Smooth muscle cell of the pulmonary artery (primary cell): ENCODE results near the gene PSMC4. TPM values are rescaled to one million over a fixed set of nuclear protein-coding genes. Genes with fewer than 3 reads are reported as not detected.

Experiments used
- total RNA-seq: library from RNA; depleted of rRNA; stranded (reverse); fragments of >200 nt; gene quantifications from 2 replicates; pipeline ENCODE4 v1.2.3, GENCODE V29; 2014

The PSMC4 gene
- 107 and 131 TPM in 2 replicates for total RNA-seq

GRCh38 chr19:39970675-39971379 is at the start of gene PSMC4:
Gene PSMC4, plus strand, starts transcription at chr19:39971165. Its CDS starts 38 bp downstream, at chr19:39971203.

GRCh38 chr19:39934584-39935363 is 36.2 kb upstream of the PSMC4 start, which contains the start of gene FCGBP:
Gene FCGBP, minus strand, starts transcription at chr19:39934634.

GRCh38 chr19:39996811-39997637 is 26.1 kb downstream of the PSMC4 start, which contains the start of gene ZNF546:
Gene ZNF546, plus strand, starts transcription at chr19:39997060. Its CDS starts 1,267 bp downstream, at chr19:39998327.

Other genes starting within 250 kb of the PSMC4 start
- gene CLC, start 233.1 kb upstream of the PSMC4 start, total RNA-seq, result not detected in 2 replicates
- not detected in 2 replicates for gene LEUTX, start 192.3 kb upstream of the PSMC4 start, total RNA-seq
- gene DYRK1B, start 137.0 kb upstream of the PSMC4 start, total RNA-seq, result 16.3 and 16.8 TPM in 2 replicates
- 95.5 and 134 TPM in 2 replicates for gene FBL, start 124.8 kb upstream of the PSMC4 start, total RNA-seq
- gene FCGBP, start 36.5 kb upstream of the PSMC4 start, total RNA-seq, result 4.0 and 4.8 TPM in 2 replicates
- gene ZNF546, start 25.9 kb downstream of the PSMC4 start, total RNA-seq, result 6.2 and 8.4 TPM in 2 replicates
- gene ZNF780B, start 85.1 kb downstream of the PSMC4 start, total RNA-seq, result 13.4 and 15.6 TPM in 2 replicates
- 14.1 and 15.1 TPM in 2 replicates for gene ZNF780A, start 119.8 kb downstream of the PSMC4 start, total RNA-seq
- 8.6 and 11.6 TPM in 2 replicates for gene MAP3K10, start 220.3 kb downstream of the PSMC4 start, total RNA-seq
- gene TTC9B, start 247.2 kb downstream of the PSMC4 start, total RNA-seq, result not detected in 2 replicates